BJ (cell line): ENCODE data around the gene ANKRD55. TPM values are rescaled to one million over a fixed set of nuclear protein-coding genes. Genes with fewer than 3 reads are reported as not detected.

ENCODE experiments used
- CTCF ChIA-PET: fragments of 350-600 bp; formaldehyde crosslinking; extraction: SDS; loops from one replicate; lab custom pipeline; 2021; ENCODE audit warnings: antibody characterized with exemption, inconsistent platforms; lab: Yijun Ruan, JAX
- POLR2A ChIA-PET: fragments of 300-600 bp; sonication (Branson Sonifier 250); formaldehyde crosslinking; extraction: SDS; loops from one replicate; lab custom pipeline; 2021; ENCODE audit warnings: antibody characterized with exemption; lab: Charles Lee
- DNase-seq: peaks from one replicate; pipeline ENCODE4 v3.0.0-alpha.2; 2011; ENCODE audit warnings: low read depth
- H3K27me3 ChIP-seq: 2 replicates; pipeline ENCODE4 v1.6.0; 2011; ENCODE audit warnings: low read length; ENCODE audit not compliant: control insufficient read depth, insufficient read depth
- H3K36me3 ChIP-seq: 2 replicates; pipeline ENCODE4 v1.5.1; 2011; ENCODE audit warnings: low read length; ENCODE audit not compliant: control insufficient read depth, insufficient read depth
- H3K4me3 ChIP-seq: 2 replicates; pipeline ENCODE4 v1.5.1; 2011; ENCODE audit warnings: low read depth, mild to moderate bottlenecking, control low read depth, low read length
- CTCF ChIP-seq: IDR thresholded peaks from 2 replicates; pipeline ENCODE4 v1.5.1; 2011; ENCODE audit warnings: low read depth, mild to moderate bottlenecking, control low read depth, inconsistent platforms, low read length, moderate library complexity; ENCODE audit not compliant: insufficient read depth
- polyA plus RNA-seq: library from polyadenylated mRNA; depleted of rRNA; stranded (reverse); fragments of >200 nt; gene quantifications from 2 replicates; pipeline ENCODE4 v1.2.3, GENCODE V29; 2011

ANKRD55 gene
- polyA plus RNA-seq, 1 experiment: not detected

GRCh38 chr5:56095579-56096102, 137.5 kb downstream of the ANKRD55 start:
- TF ChIP-seq CTCF: no peak
- H3K4me3 ChIP-seq: no peak overlapping the region
- ChIA-PET POLR2A (no interaction called here), CTCF (no interaction called here)
- DNase-seq: no peak
- H3K36me3 ChIP-seq: no peaks in the 10 kb centered on the region
- no peaks in the 10 kb centered on the region for H3K27me3 ChIP-seq

- ChIA-PET CTCF (interaction anchor here (1.0 to 1.3 kb wide), 2 partner anchors 9 to 92 kb away, joined by 3 to 4 read pairs; no protein-coding TSS in a partner anchor), POLR2A (no interaction called here)
- TF ChIP-seq CTCF: no peak
Measured at GRCh38 chr5:56094579-56095361, 138.4 kb downstream of the ANKRD55 start.

GRCh38 chr5:56093970-56094369, 139.2 kb downstream of the ANKRD55 start:
- no peaks in the 10 kb centered on the region for H3K27me3 ChIP-seq
- H3K4me3 ChIP-seq: no peak overlapping the region
- TF ChIP-seq CTCF: no peak
- H3K36me3 ChIP-seq: no peaks in the 10 kb centered on the region
- POLR2A ChIA-PET: no interaction called here
- no peak for DNase-seq
- CTCF ChIA-PET: interaction anchor here (1.0 to 1.3 kb wide), 2 partner anchors 8 to 93 kb away, joined by 3 to 4 read pairs; no protein-coding TSS in a partner anchor

More at GRCh38 chr5:56094579-56095361, 138.4 kb downstream of the ANKRD55 start:
- DNase-seq: no peak
- Histone ChIP-seq H3K36me3 (no peaks in the 10 kb centered on the region), H3K27me3 (no peaks in the 10 kb centered on the region), H3K4me3 (no peak overlapping the region)

- Histone ChIP-seq H3K36me3 (no peaks in the 10 kb centered on the region), H3K27me3 (no peaks in the 10 kb centered on the region), H3K4me3 (no peak overlapping the region)
- POLR2A ChIA-PET: no interaction called here
- no peak for DNase-seq
- TF ChIP-seq CTCF: no peak
- CTCF ChIA-PET: interaction anchor here (1.5 kb wide), 1 partner anchor 33 kb away, joined by 4 read pairs; no protein-coding TSS in a partner anchor
Measured at GRCh38 chr5:56092115-56092514, 141.0 kb downstream of the ANKRD55 start.

GRCh38 chr5:56091664-56092063, 141.5 kb downstream of the ANKRD55 start:
- TF ChIP-seq CTCF: no peak
- H3K27me3 ChIP-seq: no peaks in the 10 kb centered on the region
- DNase-seq: no peak
- no peak overlapping the region for H3K4me3 ChIP-seq
- H3K36me3 ChIP-seq: no peaks in the 10 kb centered on the region
- CTCF ChIA-PET: interaction anchor here (1.5 kb wide), 1 partner anchor 33 kb away, joined by 4 read pairs; no protein-coding TSS in a partner anchor
- POLR2A ChIA-PET: no interaction called here
